Common myeloid progenitor, CD34-positive (primary cell): Measurements from ENCODE around the gene FOXA2.
"Not testable (repeated sequence)": the region's sequence is repeated elsewhere in the genome, so short reads cannot be mapped to it uniquely, and the experiment has no call there.

Experiments used
- CTCF ChIA-PET: fragments of 350-600 bp; sonication (Branson Sonifier 250); formaldehyde crosslinking; loops from one replicate; lab custom pipeline; 2021; ENCODE audit warnings: antibody characterized with exemption; lab: Charles Lee
- POLR2A ChIA-PET: fragments of 350-600 bp; sonication (Branson Sonifier 250); formaldehyde crosslinking; loops from one replicate; lab custom pipeline; 2021; ENCODE audit warnings: antibody characterized with exemption; lab: Charles Lee
- DNase-seq, 3 donors: peaks; one replicate each; pipeline versions ENCODE4 v3.0.0 to v3.0.0-alpha.2; 2013
- H3K27ac ChIP-seq, 2 experiments: 1 replicate in 1 of 2; 2 replicates in 1 of 2; pipeline ENCODE4 v1.7.0; 2013; ENCODE audit warnings: inconsistent platforms in 2 of 2, low read length in 2 of 2, mild to moderate bottlenecking in 2 of 2, low read depth in 1 of 2, moderate library complexity in 1 of 2; ENCODE audit not compliant: severe bottlenecking in 2 of 2, insufficient read depth in 1 of 2, poor library complexity in 1 of 2
- H3K27me3 ChIP-seq, 5 experiments: replicated peaks in 2 of 5; 1 replicate in 3 of 5; 2 replicates in 2 of 5; pipeline versions ENCODE4 v1.6.1 to v1.7.0; 2013; ENCODE audit warnings: low read length in 4 of 5, mild to moderate bottlenecking in 2 of 5, moderate library complexity in 2 of 5, inconsistent platforms in 1 of 5; ENCODE audit not compliant: insufficient read depth in 5 of 5, control insufficient read depth in 4 of 5
- H3K36me3 ChIP-seq, 4 experiments: 1 replicate in 2 of 4; 2 replicates in 2 of 4; pipeline versions ENCODE4 v1.6.1 to v1.7.0; 2013; ENCODE audit warnings: low read length in 3 of 4, control low read depth in 1 of 4, mild to moderate bottlenecking in 1 of 4; ENCODE audit not compliant: control insufficient read depth in 4 of 4, insufficient read depth in 4 of 4
- H3K4me1 ChIP-seq, 4 experiments: 1 replicate in 3 of 4; 2 replicates in 1 of 4; pipeline versions ENCODE4 v1.6.1 to v1.7.1; 2013; ENCODE audit warnings: low read length in 3 of 4, mild to moderate bottlenecking in 3 of 4, control low read depth in 1 of 4, inconsistent platforms in 1 of 4, moderate library complexity in 1 of 4; ENCODE audit not compliant: control insufficient read depth in 4 of 4, insufficient read depth in 4 of 4; ENCODE audit errors: control extremely low read depth in 1 of 4
- H3K4me3 ChIP-seq, 7 experiments: 1 replicate in 4 of 7; 2 replicates in 3 of 7; pipeline versions ENCODE4 v1.5.1 to v1.7.0; 2013; ENCODE audit warnings: mild to moderate bottlenecking in 7 of 7, low read length in 6 of 7, moderate library complexity in 6 of 7, inconsistent platforms in 2 of 7, low read depth in 2 of 7, control low read depth in 1 of 7; ENCODE audit not compliant: insufficient read depth in 4 of 7, control insufficient read depth in 1 of 7; ENCODE audit errors: extremely low read depth in 1 of 7
- H3K9me3 ChIP-seq, 5 experiments: 1 replicate in 4 of 5; 2 replicates in 1 of 5; pipeline versions ENCODE4 v1.6.1 to v1.7.1; 2013; ENCODE audit warnings: low read length in 4 of 5, mild to moderate bottlenecking in 2 of 5, inconsistent platforms in 1 of 5, low read depth in 1 of 5, moderate library complexity in 1 of 5; ENCODE audit not compliant: control insufficient read depth in 4 of 5, insufficient read depth in 2 of 5; ENCODE audit errors: control extremely low read depth in 1 of 5
- WGBS: methylation state at CpG from one replicate; pipeline ENCODE4 v1.1.5; 2013; ENCODE audit not compliant: insufficient coverage; 5-methylcytosine and 5-hydroxymethylcytosine counted together

Gene FOXA2

GRCh38 chr20:22555791-22556564, 28.4 kb downstream of the FOXA2 start:
- H3K27ac ChIP-seq = no peak overlapping the region
- peaks cover 5 to 61% (median 22%) of the 10 kb centered on the region in 5 experiments for H3K27me3 ChIP-seq
- POLR2A ChIA-PET = no interaction called here
- CTCF ChIA-PET = no interaction called here
- no peaks in the 10 kb centered on the region for H3K36me3 ChIP-seq
- H3K4me1 ChIP-seq = no peaks in the 10 kb centered on the region
- peaks cover 0 to 3% (median 2%) of the 10 kb centered on the region in 5 experiments for H3K9me3 ChIP-seq
- 77% methylated on average over 3 of the region's 5 CpGs for WGBS
- no peak overlapping the region for H3K4me3 ChIP-seq
- no peak for DNase-seq

- ChIA-PET CTCF (no interaction called here), POLR2A (no interaction called here)
- peaks cover 2 to 51% (median 14%) of the 10 kb centered on the region in 5 experiments for H3K27me3 ChIP-seq
- no peak overlapping the region for H3K4me3 ChIP-seq
- no CpG with 5 or more reads among the region's 2 CpGs for WGBS
- no peak for DNase-seq
- no peaks in the 10 kb centered on the region for H3K36me3 ChIP-seq
- no peak overlapping the region for H3K27ac ChIP-seq
- H3K9me3 ChIP-seq = peaks cover 0 to 3% (median 0%) of the 10 kb centered on the region in 5 experiments
- H3K4me1 ChIP-seq = no peaks in the 10 kb centered on the region
Observed at GRCh38 chr20:22554391-22554790, 30.0 kb downstream of the FOXA2 start.

GRCh38 chr20:22550514-22550913, 33.9 kb downstream of the FOXA2 start:
- WGBS = 95% methylated on average over 2 of the region's 4 CpGs
- H3K36me3 ChIP-seq, H3K9me3 ChIP-seq, H3K4me3 ChIP-seq, CTCF ChIA-PET, DNase-seq, H3K27ac ChIP-seq, POLR2A ChIA-PET, H3K4me1 ChIP-seq: not testable (repeated sequence)
- peaks cover 2 to 43% (median 4%) of the 10 kb centered on the region in 5 experiments for H3K27me3 ChIP-seq

GRCh38 chr20:22548040-22548439, 36.3 kb downstream of the FOXA2 start:
- ChIA-PET CTCF (no interaction called here), POLR2A (no interaction called here)
- H3K27ac ChIP-seq = no peak overlapping the region
- no peaks in the 10 kb centered on the region for H3K36me3 ChIP-seq
- peaks cover 0 to 4% (median 0%) of the 10 kb centered on the region in 4 experiments for H3K4me1 ChIP-seq
- H3K4me3 ChIP-seq = no peak overlapping the region
- H3K9me3 ChIP-seq = no peaks in the 10 kb centered on the region
- DNase-seq = no peak
- 67% methylated on average over 3 of the region's 4 CpGs for WGBS
- peaks cover 4 to 45% (median 6%) of the 10 kb centered on the region in 5 experiments for H3K27me3 ChIP-seq

GRCh38 chr20:22546344-22546743, 38.0 kb downstream of the FOXA2 start:
- Histone ChIP-seq H3K36me3 (no peaks in the 10 kb centered on the region), H3K27ac (no peak overlapping the region), H3K27me3 (peaks cover 4 to 44% (median 8%) of the 10 kb centered on the region in 5 experiments), H3K4me3 (no peak overlapping the region), H3K4me1 (peaks cover 0 to 4% (median 0%) of the 10 kb centered on the region in 4 experiments), H3K9me3 (no peaks in the 10 kb centered on the region)
- POLR2A ChIA-PET = no interaction called here
- no peak for DNase-seq
- CTCF ChIA-PET = no interaction called here
- WGBS = 50% methylated on average over 3 of the region's 3 CpGs

GRCh38 chr20:22545045-22545444, 39.3 kb downstream of the FOXA2 start:
- Histone ChIP-seq H3K36me3 (no peaks in the 10 kb centered on the region), H3K4me3 (no peak overlapping the region), H3K27ac (no peak overlapping the region), H3K27me3 (peaks cover 2 to 37% (median 6%) of the 10 kb centered on the region in 5 experiments), H3K9me3 (no peaks in the 10 kb centered on the region), H3K4me1 (peaks cover 0 to 4% (median 0%) of the 10 kb centered on the region in 4 experiments)
- POLR2A ChIA-PET = no interaction called here
- no peak for DNase-seq
- CTCF ChIA-PET = no interaction called here

GRCh38 chr20:22544462-22544861, 39.9 kb downstream of the FOXA2 start:
- H3K4me3 ChIP-seq = no peak overlapping the region
- H3K36me3 ChIP-seq = no peaks in the 10 kb centered on the region
- ChIA-PET POLR2A (no interaction called here), CTCF (no interaction called here)
- DNase-seq = no peak
- peaks cover 0 to 4% (median 0%) of the 10 kb centered on the region in 4 experiments for H3K4me1 ChIP-seq
- peaks cover 2 to 37% (median 8%) of the 10 kb centered on the region in 5 experiments for H3K27me3 ChIP-seq
- WGBS = 86% methylated on average over 1 of the region's 1 CpG
- H3K27ac ChIP-seq = no peak overlapping the region
- no peaks in the 10 kb centered on the region for H3K9me3 ChIP-seq
